Skeletal muscle tissue (tissue), 4 donors: ENCODE measurements around the gene ARVCF. TPM values are rescaled to one million over a fixed set of nuclear protein-coding genes. Genes with fewer than 3 reads are reported as not detected.

Experiments used
- H3K27ac ChIP-seq: one replicate; pipeline ENCODE4 v1.7.0; 2013; ENCODE audit warnings: mild to moderate bottlenecking, low read depth, low read length, inconsistent platforms
- H3K27me3 ChIP-seq, 3 donors: one replicate each; pipeline ENCODE4 v1.7.0; 2013; ENCODE audit warnings: low read length in 3 of 3; ENCODE audit not compliant: control insufficient read depth in 3 of 3, insufficient read depth in 3 of 3
- H3K36me3 ChIP-seq, 3 donors: one replicate each; pipeline ENCODE4 v1.7.0; 2013; ENCODE audit warnings: low read length in 3 of 3; ENCODE audit not compliant: control insufficient read depth in 3 of 3, insufficient read depth in 3 of 3
- H3K4me1 ChIP-seq, 3 donors: one replicate each; pipeline ENCODE4 v1.7.0; 2013; ENCODE audit warnings: low read length in 3 of 3, mild to moderate bottlenecking in 3 of 3; ENCODE audit not compliant: control insufficient read depth in 3 of 3, insufficient read depth in 3 of 3
- H3K4me3 ChIP-seq, 3 donors: one replicate each; pipeline ENCODE4 v1.7.0; 2013; ENCODE audit warnings: low read length in 3 of 3
- H3K9ac ChIP-seq, 3 donors: one replicate each; pipeline ENCODE4 v1.7.0; 2013; ENCODE audit warnings: low read length in 3 of 3, mild to moderate bottlenecking in 3 of 3, moderate library complexity in 2 of 3, low read depth in 1 of 3
- H3K9me3 ChIP-seq, 3 donors: one replicate each; pipeline ENCODE4 v1.7.0; 2013; ENCODE audit warnings: low read length in 3 of 3; ENCODE audit not compliant: control insufficient read depth in 3 of 3
- total RNA-seq: library from RNA; depleted of rRNA; stranded (reverse); fragments of >200 nt; gene quantifications from one replicate; pipeline ENCODE4 v1.2.3, GENCODE V29; 2014
- donor health status: Osteomylitis.

ARVCF gene, protein sequence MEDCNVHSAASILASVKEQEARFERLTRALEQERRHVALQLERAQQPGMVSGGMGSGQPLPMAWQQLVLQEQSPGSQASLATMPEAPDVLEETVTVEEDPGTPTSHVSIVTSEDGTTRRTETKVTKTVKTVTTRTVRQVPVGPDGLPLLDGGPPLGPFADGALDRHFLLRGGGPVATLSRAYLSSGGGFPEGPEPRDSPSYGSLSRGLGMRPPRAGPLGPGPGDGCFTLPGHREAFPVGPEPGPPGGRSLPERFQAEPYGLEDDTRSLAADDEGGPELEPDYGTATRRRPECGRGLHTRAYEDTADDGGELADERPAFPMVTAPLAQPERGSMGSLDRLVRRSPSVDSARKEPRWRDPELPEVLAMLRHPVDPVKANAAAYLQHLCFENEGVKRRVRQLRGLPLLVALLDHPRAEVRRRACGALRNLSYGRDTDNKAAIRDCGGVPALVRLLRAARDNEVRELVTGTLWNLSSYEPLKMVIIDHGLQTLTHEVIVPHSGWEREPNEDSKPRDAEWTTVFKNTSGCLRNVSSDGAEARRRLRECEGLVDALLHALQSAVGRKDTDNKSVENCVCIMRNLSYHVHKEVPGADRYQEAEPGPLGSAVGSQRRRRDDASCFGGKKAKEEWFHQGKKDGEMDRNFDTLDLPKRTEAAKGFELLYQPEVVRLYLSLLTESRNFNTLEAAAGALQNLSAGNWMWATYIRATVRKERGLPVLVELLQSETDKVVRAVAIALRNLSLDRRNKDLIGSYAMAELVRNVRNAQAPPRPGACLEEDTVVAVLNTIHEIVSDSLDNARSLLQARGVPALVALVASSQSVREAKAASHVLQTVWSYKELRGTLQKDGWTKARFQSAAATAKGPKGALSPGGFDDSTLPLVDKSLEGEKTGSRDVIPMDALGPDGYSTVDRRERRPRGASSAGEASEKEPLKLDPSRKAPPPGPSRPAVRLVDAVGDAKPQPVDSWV
- 49.6 TPM for total RNA-seq

- H3K9me3 ChIP-seq, result no peaks in the 10 kb centered on the region
- peak within 1 kb of the TSS; percentile 4 for H3K27ac ChIP-seq
- H3K36me3 ChIP-seq, result peaks cover 0 to 2% (median 0%) of the 10 kb centered on the region in 3 donors
- H3K4me3 ChIP-seq, result peak within 1 kb of the TSS; percentile 67 to 87 (median 77)
- H3K4me1 ChIP-seq, result peaks cover 29 to 53% (median 48%) of the 10 kb centered on the region in 3 donors
- H3K9ac ChIP-seq, result peak within 1 kb of the TSS; percentile 70 to 85 (median 71)
- peaks cover 0 to 7% (median 0%) of the 10 kb centered on the region in 3 donors for H3K27me3 ChIP-seq
These were observed at the start of gene ARVCF for GRCh38 chr22:20016734-20017621. Gene ARVCF, minus strand, starts transcription at chr22:20016823. Its CDS starts 26,029 bp downstream, at chr22:19990794.

- Histone ChIP-seq H3K36me3 (peaks cover 9 to 34% (median 19%) of the 10 kb centered on the region in 3 donors), H3K4me1 (peaks cover 11 to 24% (median 24%) of the 10 kb centered on the region in 3 donors), H3K4me3 (no peak overlapping the region), H3K9me3 (no peaks in the 10 kb centered on the region), H3K9ac (no peak overlapping the region), H3K27ac (no peak overlapping the region), H3K27me3 (no peaks in the 10 kb centered on the region)
These were observed 49.4 kb upstream of the ARVCF start for GRCh38 chr22:20065896-20066616.

- no peaks in the 10 kb centered on the region for H3K27me3 ChIP-seq
- H3K9me3 ChIP-seq, result no peaks in the 10 kb centered on the region
- peaks cover 11 to 24% (median 24%) of the 10 kb centered on the region in 3 donors for H3K4me1 ChIP-seq
- H3K36me3 ChIP-seq, result peaks cover 9 to 40% (median 24%) of the 10 kb centered on the region in 3 donors
- peak overlapping the region in 1 of 3 donors; percentile 71 for H3K9ac ChIP-seq
- no peak overlapping the region for H3K27ac ChIP-seq
- no peak overlapping the region for H3K4me3 ChIP-seq
These were observed 48.1 kb upstream of the ARVCF start for GRCh38 chr22:20064545-20065262.

GRCh38 chr22:20064140-20064480, 47.5 kb upstream of the ARVCF start:
- Histone ChIP-seq H3K27ac (peak overlapping the region; percentile 66), H3K27me3 (no peaks in the 10 kb centered on the region), H3K9me3 (no peaks in the 10 kb centered on the region), H3K4me1 (peaks cover 11 to 24% (median 24%) of the 10 kb centered on the region in 3 donors), H3K4me3 (peak overlapping the region in 2 of 3 donors; percentile 29 to 40), H3K9ac (peak overlapping the region; percentile 33 to 76 (median 71)), H3K36me3 (peaks cover 9 to 40% (median 24%) of the 10 kb centered on the region in 3 donors)

- peaks cover 9 to 40% (median 24%) of the 10 kb centered on the region in 3 donors for H3K36me3 ChIP-seq
- no peaks in the 10 kb centered on the region for H3K27me3 ChIP-seq
- H3K4me1 ChIP-seq, result peaks cover 11 to 24% (median 24%) of the 10 kb centered on the region in 3 donors
- H3K4me3 ChIP-seq, result peak overlapping the region in 2 of 3 donors; percentile 29 to 40
- peak overlapping the region; percentile 66 for H3K27ac ChIP-seq
- no peaks in the 10 kb centered on the region for H3K9me3 ChIP-seq
- H3K9ac ChIP-seq, result peak overlapping the region; percentile 33 to 76 (median 71)
These were observed 46.9 kb upstream of the ARVCF start for GRCh38 chr22:20063271-20064139.

DNA sequence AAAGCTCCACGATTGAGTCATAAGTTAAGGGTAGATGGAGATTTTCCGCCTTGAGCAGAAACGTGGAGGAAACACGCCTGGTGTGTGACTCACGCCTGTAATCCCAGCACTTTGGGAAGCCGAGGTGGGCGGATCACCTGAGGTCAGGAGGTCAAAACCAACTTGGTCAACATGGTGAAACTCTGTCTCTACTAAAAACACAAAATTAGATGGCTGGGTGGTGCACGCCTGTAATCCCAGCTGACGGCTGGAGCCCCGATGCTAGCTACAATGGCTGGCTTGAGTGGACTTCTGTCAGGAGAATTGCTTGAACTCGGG, 46.1 kb upstream of the ARVCF start:
- no peak overlapping the region for H3K4me3 ChIP-seq
- peaks cover 10 to 40% (median 25%) of the 10 kb centered on the region in 3 donors for H3K36me3 ChIP-seq
- no peak overlapping the region for H3K27ac ChIP-seq

DNA sequence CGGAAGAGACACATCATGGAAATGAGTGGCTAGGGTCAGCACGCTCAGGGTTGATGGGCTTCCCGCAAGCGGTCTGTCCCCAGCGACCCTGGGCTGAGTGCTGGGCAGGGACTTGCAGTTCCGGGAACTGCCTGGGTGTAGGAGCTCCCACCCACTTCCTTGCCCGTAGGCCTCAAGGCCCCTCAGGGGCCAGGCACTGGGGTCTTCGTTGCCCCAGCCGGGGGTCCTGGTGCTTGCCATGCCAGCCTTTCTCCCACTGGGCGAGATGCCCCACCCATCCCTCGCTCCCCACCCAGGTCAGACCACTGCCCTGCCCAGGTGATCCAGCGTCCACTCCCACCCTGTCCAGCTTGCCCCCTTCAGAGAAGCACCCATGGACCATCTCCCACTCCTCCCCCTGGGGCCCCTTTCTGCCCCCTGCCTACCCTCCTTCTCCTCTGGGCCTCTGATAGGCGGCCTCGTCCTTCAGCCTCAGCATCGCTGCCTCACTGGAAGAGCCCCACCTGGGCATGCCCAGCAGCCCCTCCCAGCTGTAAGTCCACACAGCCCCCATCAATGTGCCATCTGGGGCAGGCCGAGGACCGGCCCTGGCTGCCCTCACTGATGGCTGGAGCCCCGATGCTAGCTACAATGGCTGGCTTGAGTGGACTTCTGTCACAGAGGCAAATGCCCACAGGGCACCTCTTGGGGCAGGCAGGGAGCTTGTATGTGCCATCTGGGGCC, 45.6 kb upstream of the ARVCF start:
- Histone ChIP-seq H3K27ac (no peak overlapping the region), H3K36me3 (peaks cover 14 to 46% (median 30%) of the 10 kb centered on the region in 3 donors), H3K9ac (no peak overlapping the region), H3K9me3 (no peaks in the 10 kb centered on the region), H3K4me3 (no peak overlapping the region), H3K27me3 (no peaks in the 10 kb centered on the region), H3K4me1 (peaks cover 11 to 24% (median 24%) of the 10 kb centered on the region in 3 donors)

More for the DNA sequence above, 46.1 kb upstream of the ARVCF start:
- H3K4me1 ChIP-seq, result peaks cover 11 to 24% (median 24%) of the 10 kb centered on the region in 3 donors
- H3K9ac ChIP-seq, result no peak overlapping the region
- H3K9me3 ChIP-seq, result no peaks in the 10 kb centered on the region
- no peaks in the 10 kb centered on the region for H3K27me3 ChIP-seq
